HFF-Myc (cell line): ENCODE results near the gene CAMSAP2.

ENCODE experiments used
- DNase-seq: peaks from one replicate; pipeline ENCODE4 v3.0.0-alpha.2; 2011; ENCODE audit warnings: low read depth; ENCODE audit errors: extremely low read depth
- H3K4me3 ChIP-seq: replicated peaks from 2 replicates; pipeline ENCODE4 v1.5.1; 2011; ENCODE audit warnings: low read depth, mild to moderate bottlenecking, control low read depth, low read length
- TF ChIP-seq, protein P1 (sequence below): IDR thresholded peaks from 2 replicates; pipeline ENCODE4 v1.5.1; 2012; ENCODE audit warnings: mild to moderate bottlenecking, low read depth, low read length, control low read depth; ENCODE audit errors: missing control alignments

Gene CAMSAP2

GRCh38 chr1:200866116-200866515, 127.4 kb downstream of the CAMSAP2 start:
- TF ChIP-seq, protein P1, sequence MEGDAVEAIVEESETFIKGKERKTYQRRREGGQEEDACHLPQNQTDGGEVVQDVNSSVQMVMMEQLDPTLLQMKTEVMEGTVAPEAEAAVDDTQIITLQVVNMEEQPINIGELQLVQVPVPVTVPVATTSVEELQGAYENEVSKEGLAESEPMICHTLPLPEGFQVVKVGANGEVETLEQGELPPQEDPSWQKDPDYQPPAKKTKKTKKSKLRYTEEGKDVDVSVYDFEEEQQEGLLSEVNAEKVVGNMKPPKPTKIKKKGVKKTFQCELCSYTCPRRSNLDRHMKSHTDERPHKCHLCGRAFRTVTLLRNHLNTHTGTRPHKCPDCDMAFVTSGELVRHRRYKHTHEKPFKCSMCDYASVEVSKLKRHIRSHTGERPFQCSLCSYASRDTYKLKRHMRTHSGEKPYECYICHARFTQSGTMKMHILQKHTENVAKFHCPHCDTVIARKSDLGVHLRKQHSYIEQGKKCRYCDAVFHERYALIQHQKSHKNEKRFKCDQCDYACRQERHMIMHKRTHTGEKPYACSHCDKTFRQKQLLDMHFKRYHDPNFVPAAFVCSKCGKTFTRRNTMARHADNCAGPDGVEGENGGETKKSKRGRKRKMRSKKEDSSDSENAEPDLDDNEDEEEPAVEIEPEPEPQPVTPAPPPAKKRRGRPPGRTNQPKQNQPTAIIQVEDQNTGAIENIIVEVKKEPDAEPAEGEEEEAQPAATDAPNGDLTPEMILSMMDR, result no peak
- H3K4me3 ChIP-seq, result no peak overlapping the region
- DNase-seq, result no peak

- no peak for DNase-seq
- H3K4me3 ChIP-seq, result no peak overlapping the region
Observed at GRCh38 chr1:200866521-200866920, 127.8 kb downstream of the CAMSAP2 start.

DNA sequence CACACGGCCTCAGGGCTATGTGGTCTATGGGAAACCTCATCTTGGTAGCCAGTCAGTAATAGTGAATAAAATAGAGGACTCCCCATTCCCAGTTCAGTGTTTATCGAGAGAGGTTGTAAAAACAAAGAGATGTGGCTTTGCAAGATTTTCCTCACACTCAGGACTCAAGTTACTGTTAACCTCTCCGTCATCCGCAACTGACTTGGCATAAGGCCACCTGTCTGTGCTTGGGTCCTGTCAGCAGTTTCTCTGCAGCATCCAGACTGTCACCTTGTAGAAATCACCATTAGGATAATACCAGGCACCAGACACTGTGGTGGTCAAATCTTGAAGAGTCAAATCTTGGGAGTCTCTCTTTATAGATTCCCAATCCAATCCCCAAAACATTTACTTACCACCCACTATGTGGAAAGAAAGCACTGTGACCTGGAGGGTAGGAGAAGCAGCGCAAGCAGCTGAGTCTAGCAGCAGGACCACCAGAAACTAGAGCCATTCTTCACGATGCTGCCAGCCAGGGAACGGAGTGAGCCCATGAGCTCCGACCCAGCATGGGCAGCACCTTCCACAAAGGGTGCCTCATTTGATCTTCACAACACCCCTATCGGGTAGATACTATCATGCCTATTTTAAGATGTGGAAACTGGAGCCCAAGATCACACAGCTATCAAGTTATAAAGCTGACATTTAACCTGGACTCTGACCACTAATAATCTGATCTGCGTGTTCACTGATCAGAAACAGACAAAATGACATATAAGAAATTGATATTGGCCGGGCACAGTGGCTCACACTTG, 128.5 kb downstream of the CAMSAP2 start:
- H3K4me3 ChIP-seq, result no peak overlapping the region
- no peak for DNase-seq
- TF ChIP-seq, protein P1, result no peak

More at GRCh38 chr1:200866521-200866920, 127.8 kb downstream of the CAMSAP2 start:
- TF ChIP-seq, protein P1, result no peak

- H3K4me3 ChIP-seq, result no peak overlapping the region
- no peak for DNase-seq
- TF ChIP-seq, protein P1, result no peak
Observed at GRCh38 chr1:200869376-200869752, 130.7 kb downstream of the CAMSAP2 start.

DNA sequence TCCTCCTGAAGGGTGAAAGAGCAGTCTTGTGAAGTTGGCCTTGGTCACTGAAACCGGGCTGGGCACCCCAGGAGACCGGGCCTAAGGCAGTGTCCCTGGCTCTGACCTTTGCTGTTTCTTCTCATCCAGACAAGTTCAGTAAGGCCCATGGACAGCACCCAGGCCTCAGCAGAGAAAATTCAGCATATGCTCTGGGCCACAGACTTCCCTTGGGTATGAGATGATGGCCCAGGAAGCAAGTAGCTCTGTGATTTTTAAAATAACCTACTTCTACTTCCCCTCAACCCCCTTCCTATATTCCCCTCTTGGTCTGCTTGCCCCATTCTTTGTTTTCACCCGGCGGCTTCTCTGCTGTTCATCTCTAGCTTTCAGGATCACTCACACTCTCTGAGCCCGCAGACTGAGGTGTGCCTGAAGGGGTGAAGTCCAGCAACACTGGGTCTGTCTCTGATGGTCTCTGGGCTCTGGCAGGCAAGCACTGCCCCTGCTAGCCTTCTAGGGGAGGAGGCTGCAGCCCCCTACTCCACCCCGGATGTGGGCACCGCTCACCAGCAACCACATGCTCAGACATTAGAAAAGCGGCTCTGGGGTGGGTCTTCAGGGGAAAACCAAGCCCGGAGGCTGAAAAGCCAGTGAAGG, 131.2 kb downstream of the CAMSAP2 start:
- no peak overlapping the region for H3K4me3 ChIP-seq
- TF ChIP-seq, protein P1, result no peak
- no peak for DNase-seq

- DNase-seq, result no peak
- TF ChIP-seq, protein P1, result no peak
- H3K4me3 ChIP-seq, result no peak within 1 kb of the TSS; the same call in 1 of the 2 replicates
Observed at GRCh38 chr1:200872446-200873115, 133.9 kb downstream of the CAMSAP2 start, which contains the start of gene GPR25. GPR25 (plus strand) TSS chr1:200872981; CDS start chr1:200873038, 57 bp downstream.
